ENCODE results near the gene TMEM184C.

Gene TMEM184C

DNA sequence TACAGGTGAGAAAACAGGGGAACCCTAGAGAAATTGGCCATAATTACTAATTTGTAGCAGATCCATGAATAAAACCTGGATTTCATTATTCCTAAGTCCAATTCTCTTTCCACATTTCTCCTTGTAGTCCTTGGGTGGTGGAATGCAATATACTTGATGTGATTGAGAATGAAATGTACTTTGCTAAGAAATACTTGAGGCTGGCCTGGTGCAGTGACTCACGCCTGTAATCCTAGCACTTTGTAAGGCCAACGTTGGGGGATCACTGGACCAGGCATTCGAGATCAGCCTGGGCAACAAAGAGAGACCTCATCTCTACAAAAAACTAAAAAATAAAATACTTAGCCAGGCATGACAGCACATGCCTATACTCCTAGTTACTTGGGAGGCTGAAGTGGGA is 15.9 kb downstream of the TMEM184C start:
- H3K4me1 ChIP-seq (ENCODE audit: insufficient read depth, low read length) = peaks cover 16% of the 10 kb centered on the region
- H3K4me3 ChIP-seq (ENCODE audit: low read length) = no peak overlapping the region
- H3K27me3 ChIP-seq (ENCODE audit: insufficient read depth, low read length) = no peaks in the 10 kb centered on the region
- no peak overlapping the region for H3K27ac ChIP-seq (ENCODE audit: low read depth, low read length)
- peaks cover 99% of the 10 kb centered on the region for H3K36me3 ChIP-seq (ENCODE audit: insufficient read depth, low read length)
- H3K9me3 ChIP-seq (ENCODE audit: insufficient read depth, low read depth, low read length) = no peaks in the 10 kb centered on the region
- no peak overlapping the region for H3K9ac ChIP-seq (ENCODE audit: low read depth, low read length)
- 81% methylated on average over 3 of the region's 3 CpGs for WGBS

DNA sequence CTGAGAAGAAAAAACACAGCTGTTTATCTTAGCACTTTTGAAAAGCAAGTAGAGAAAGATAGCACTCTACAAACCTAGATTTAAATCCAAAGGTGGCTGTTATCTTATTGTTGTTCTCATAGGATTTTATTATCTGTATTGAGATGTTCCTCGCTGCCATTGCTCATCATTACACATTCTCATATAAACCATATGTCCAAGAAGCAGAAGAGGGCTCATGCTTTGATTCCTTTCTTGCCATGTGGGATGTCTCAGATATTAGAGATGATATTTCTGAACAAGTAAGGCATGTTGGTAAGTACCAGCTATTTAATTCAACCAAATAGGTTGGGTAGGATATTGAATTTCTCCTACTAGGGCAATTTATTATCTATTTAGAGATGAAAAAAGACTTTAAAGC is 16.4 kb downstream of the TMEM184C start:
- H3K36me3 ChIP-seq (ENCODE audit: insufficient read depth, low read length) = peaks cover 94% of the 10 kb centered on the region
- no peak overlapping the region for H3K4me3 ChIP-seq (ENCODE audit: low read length)
- H3K4me1 ChIP-seq (ENCODE audit: insufficient read depth, low read length) = peaks cover 15% of the 10 kb centered on the region
- no peaks in the 10 kb centered on the region for H3K27me3 ChIP-seq (ENCODE audit: insufficient read depth, low read length)
- H3K9ac ChIP-seq (ENCODE audit: low read depth, low read length) = no peak overlapping the region
- H3K27ac ChIP-seq (ENCODE audit: low read depth, low read length) = no peak overlapping the region
- WGBS = no CpG with 5 or more reads among the region's 1 CpG
- H3K9me3 ChIP-seq (ENCODE audit: insufficient read depth, low read depth, low read length) = no peaks in the 10 kb centered on the region

DNA sequence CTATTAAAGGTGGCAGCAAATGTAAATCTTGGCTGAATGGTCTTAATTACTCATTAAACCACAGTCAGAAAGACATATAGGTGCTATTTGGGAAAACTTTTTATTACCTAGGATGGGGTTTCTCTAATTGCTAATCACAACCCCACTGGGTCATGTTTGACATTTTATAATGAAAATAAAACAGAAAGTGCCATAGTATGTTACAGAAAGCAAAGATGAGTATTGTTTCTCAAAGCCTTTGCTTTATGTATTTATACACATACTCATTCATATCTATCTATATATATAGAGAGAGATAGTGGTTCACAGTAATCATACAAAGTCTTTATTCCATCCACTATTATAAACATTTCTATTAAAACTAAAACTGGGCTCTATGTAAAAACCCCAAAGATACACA is 18.2 kb downstream of the TMEM184C start:
- H3K4me1 ChIP-seq (ENCODE audit: insufficient read depth, low read length) = peaks cover 20% of the 10 kb centered on the region
- no peak overlapping the region for H3K9ac ChIP-seq (ENCODE audit: low read depth, low read length)
- peaks cover 78% of the 10 kb centered on the region for H3K36me3 ChIP-seq (ENCODE audit: insufficient read depth, low read length)
- no peaks in the 10 kb centered on the region for H3K9me3 ChIP-seq (ENCODE audit: insufficient read depth, low read depth, low read length)
- no peak overlapping the region for H3K4me3 ChIP-seq (ENCODE audit: low read length)
- H3K27me3 ChIP-seq (ENCODE audit: insufficient read depth, low read length) = no peaks in the 10 kb centered on the region
- no peak overlapping the region for H3K27ac ChIP-seq (ENCODE audit: low read depth, low read length)

- Histone ChIP-seq H3K9me3 (ENCODE audit: insufficient read depth, low read depth, low read length) (no peaks in the 10 kb centered on the region), H3K4me3 (ENCODE audit: low read length) (no peak overlapping the region), H3K4me1 (ENCODE audit: insufficient read depth, low read length) (peaks cover 20% of the 10 kb centered on the region), H3K36me3 (ENCODE audit: insufficient read depth, low read length) (peaks cover 62% of the 10 kb centered on the region), H3K27me3 (ENCODE audit: insufficient read depth, low read length) (no peaks in the 10 kb centered on the region), H3K9ac (ENCODE audit: low read depth, low read length) (no peak overlapping the region), H3K27ac (ENCODE audit: low read depth, low read length) (no peak overlapping the region; the same call in 1 of the 2 replicates)
- WGBS = no CpG with 5 or more reads among the region's 1 CpG
These were observed 21.2 kb downstream of the TMEM184C start for GRCh38 chr4:147638365-147638764.

DNA sequence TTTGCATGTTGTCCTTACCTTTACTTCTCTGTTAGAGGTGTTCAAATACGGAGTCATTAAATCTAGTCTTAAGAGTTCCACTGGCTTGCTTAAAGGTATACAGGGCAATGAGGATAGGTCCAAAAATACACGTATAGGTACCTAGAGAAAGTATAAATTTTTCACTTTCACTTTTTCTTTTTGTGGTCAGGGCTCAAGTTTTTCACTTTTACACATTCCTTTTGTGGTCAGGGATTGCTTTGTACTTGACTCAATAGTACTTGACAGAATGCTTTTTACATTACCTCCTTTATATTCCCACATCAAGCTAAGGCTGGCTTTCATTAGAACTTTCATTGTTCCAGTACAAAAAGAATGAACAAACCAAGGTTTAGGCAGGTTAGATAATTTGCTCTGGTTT is 21.7 kb downstream of the TMEM184C start:
- Histone ChIP-seq H3K4me3 (ENCODE audit: low read length) (no peak overlapping the region), H3K36me3 (ENCODE audit: insufficient read depth, low read length) (peaks cover 56% of the 10 kb centered on the region), H3K9ac (ENCODE audit: low read depth, low read length) (no peak overlapping the region), H3K4me1 (ENCODE audit: insufficient read depth, low read length) (peaks cover 20% of the 10 kb centered on the region), H3K27me3 (ENCODE audit: insufficient read depth, low read length) (no peaks in the 10 kb centered on the region), H3K9me3 (ENCODE audit: insufficient read depth, low read depth, low read length) (no peaks in the 10 kb centered on the region), H3K27ac (ENCODE audit: low read depth, low read length) (no peak overlapping the region)
- WGBS = 83% methylated on average over 2 of the region's 2 CpGs

DNA sequence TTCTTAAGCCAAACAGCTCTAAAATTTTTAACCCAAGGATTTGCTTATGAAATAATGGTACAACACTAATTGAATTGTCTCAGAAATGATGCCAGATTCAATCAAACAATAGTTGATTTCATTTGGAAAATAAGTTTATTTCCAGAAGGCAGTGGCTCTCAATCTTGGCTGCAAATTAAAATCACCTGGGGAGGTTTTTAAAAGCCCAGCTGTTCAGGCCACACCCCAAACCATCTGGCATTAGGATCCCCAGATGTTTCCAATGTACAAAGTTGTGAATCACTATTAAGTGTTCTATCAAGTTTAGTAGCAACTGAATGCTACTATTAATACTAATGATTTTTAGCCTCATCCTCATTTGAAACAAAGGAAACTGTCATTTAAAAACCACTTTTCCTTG is 22.2 kb downstream of the TMEM184C start:
- H3K4me3 ChIP-seq (ENCODE audit: low read length) = no peak overlapping the region
- H3K9me3 ChIP-seq (ENCODE audit: insufficient read depth, low read depth, low read length) = no peaks in the 10 kb centered on the region
- H3K9ac ChIP-seq (ENCODE audit: low read depth, low read length) = no peak overlapping the region
- H3K27me3 ChIP-seq (ENCODE audit: insufficient read depth, low read length) = no peaks in the 10 kb centered on the region
- peaks cover 52% of the 10 kb centered on the region for H3K36me3 ChIP-seq (ENCODE audit: insufficient read depth, low read length)
- no peak overlapping the region for H3K27ac ChIP-seq (ENCODE audit: low read depth, low read length)
- H3K4me1 ChIP-seq (ENCODE audit: insufficient read depth, low read length) = peaks cover 20% of the 10 kb centered on the region

DNA sequence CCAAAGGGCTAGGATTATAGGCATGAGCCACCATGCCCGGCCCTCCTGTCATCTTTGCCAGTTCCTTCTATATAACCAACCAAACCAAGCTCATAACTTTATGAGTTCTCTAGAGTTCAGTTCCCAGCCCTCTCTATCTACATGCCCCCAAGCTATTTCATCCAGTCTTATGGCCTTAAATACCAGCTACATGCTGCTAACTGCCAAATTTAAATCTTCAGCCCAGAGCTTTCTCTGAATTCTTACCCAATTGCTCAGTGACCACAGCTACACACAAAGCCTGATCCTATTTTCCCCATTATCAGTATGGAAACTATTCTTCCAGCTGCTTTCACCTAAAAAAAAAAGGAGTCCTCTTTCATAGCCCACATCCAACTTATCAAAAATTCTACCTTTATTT is 23.1 kb downstream of the TMEM184C start:
- no peaks in the 10 kb centered on the region for H3K9me3 ChIP-seq (ENCODE audit: insufficient read depth, low read depth, low read length)
- no peak overlapping the region for H3K27ac ChIP-seq (ENCODE audit: low read depth, low read length)
- peaks cover 20% of the 10 kb centered on the region for H3K4me1 ChIP-seq (ENCODE audit: insufficient read depth, low read length)
- peaks cover 43% of the 10 kb centered on the region for H3K36me3 ChIP-seq (ENCODE audit: insufficient read depth, low read length)
- no peak overlapping the region for H3K9ac ChIP-seq (ENCODE audit: low read depth, low read length)
- no peak overlapping the region for H3K4me3 ChIP-seq (ENCODE audit: low read length)
- no peaks in the 10 kb centered on the region for H3K27me3 ChIP-seq (ENCODE audit: insufficient read depth, low read length)
- WGBS = 92% methylated on average over 1 of the region's 1 CpG

DNA sequence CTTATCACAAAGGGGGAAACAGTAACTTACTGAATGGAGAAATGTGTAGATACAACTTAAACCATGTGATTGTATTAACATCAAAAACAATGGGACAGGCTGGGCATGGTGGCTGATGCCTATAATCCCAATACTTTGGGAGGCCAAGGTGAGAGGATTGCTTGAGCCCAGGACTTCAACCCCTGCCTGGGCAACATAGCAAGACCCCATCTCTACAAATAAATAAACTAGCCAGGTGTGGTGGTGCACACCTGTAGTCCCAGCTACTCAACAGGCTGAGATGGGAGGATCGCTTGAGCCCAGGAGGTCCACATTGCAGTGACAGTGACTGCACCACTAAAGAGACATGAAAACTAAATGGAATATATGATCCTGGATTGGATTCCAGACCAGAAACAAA is 26.4 kb downstream of the TMEM184C start:
- Histone ChIP-seq H3K4me1 (ENCODE audit: insufficient read depth, low read length) (peaks cover 12% of the 10 kb centered on the region), H3K36me3 (ENCODE audit: insufficient read depth, low read length) (peaks cover 22% of the 10 kb centered on the region), H3K9me3 (ENCODE audit: insufficient read depth, low read depth, low read length) (no peaks in the 10 kb centered on the region), H3K27me3 (ENCODE audit: insufficient read depth, low read length) (no peaks in the 10 kb centered on the region), H3K27ac (ENCODE audit: low read depth, low read length) (no peak overlapping the region), H3K9ac (ENCODE audit: low read depth, low read length) (no peak overlapping the region), H3K4me3 (ENCODE audit: low read length) (no peak overlapping the region)
- WGBS = 95% methylated on average over 1 of the region's 1 CpG

DNA sequence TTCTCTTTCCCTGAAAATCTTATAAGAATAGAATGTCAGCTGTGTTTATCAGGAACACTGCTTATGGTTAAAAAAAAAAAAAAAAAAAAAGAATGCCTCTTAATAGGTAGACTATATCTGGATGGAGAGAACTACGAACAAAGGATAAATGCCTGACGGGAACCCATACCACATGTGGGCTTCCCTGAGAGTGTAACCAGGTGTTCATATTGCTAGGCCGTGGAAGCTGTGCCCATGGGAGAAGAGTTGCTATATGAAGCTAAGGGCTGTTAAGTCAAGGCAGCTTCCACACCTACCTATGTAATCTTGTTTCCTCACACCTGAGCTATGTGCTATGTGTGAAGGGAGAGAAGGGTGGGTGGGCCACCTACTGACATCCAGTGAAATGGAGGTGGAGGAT is 27.3 kb downstream of the TMEM184C start:
- 88% methylated on average over 3 of the region's 3 CpGs for WGBS
- Histone ChIP-seq H3K36me3 (ENCODE audit: insufficient read depth, low read length) (peaks cover 24% of the 10 kb centered on the region), H3K9ac (ENCODE audit: low read depth, low read length) (no peak overlapping the region), H3K9me3 (ENCODE audit: insufficient read depth, low read depth, low read length) (no peaks in the 10 kb centered on the region), H3K4me3 (ENCODE audit: low read length) (no peak overlapping the region), H3K4me1 (ENCODE audit: insufficient read depth, low read length) (0 out of 2 replicates have a peak, but pooled peaks cover 3% of the 10 kb centered on the region), H3K27ac (ENCODE audit: low read depth, low read length) (no peak overlapping the region), H3K27me3 (ENCODE audit: insufficient read depth, low read length) (no peaks in the 10 kb centered on the region)

DNA sequence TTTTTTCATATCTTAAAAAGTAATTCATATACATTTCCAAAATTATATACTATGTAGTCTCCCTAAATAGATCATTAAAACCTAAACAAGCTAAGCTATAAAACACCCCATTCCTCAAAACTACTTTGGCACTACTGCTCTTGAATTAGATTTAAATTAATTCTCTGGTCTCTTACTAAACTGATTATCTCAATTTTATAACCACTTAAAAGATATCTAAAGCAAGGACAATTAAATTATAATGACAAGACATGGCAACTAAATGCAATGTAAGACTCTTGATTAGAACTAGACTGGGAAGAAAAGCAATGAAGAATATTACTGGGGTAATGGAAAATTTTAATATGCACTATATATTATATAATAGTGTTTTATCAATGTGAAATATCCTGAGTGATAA is 27.9 kb downstream of the TMEM184C start:
- Histone ChIP-seq H3K27me3 (ENCODE audit: insufficient read depth, low read length) (no peaks in the 10 kb centered on the region), H3K27ac (ENCODE audit: low read depth, low read length) (no peak overlapping the region), H3K36me3 (ENCODE audit: insufficient read depth, low read length) (peaks cover 24% of the 10 kb centered on the region), H3K9ac (ENCODE audit: low read depth, low read length) (no peak overlapping the region), H3K9me3 (ENCODE audit: insufficient read depth, low read depth, low read length) (no peaks in the 10 kb centered on the region), H3K4me1 (ENCODE audit: insufficient read depth, low read length) (no peaks in the 10 kb centered on the region), H3K4me3 (ENCODE audit: low read length) (no peak overlapping the region)

DNA sequence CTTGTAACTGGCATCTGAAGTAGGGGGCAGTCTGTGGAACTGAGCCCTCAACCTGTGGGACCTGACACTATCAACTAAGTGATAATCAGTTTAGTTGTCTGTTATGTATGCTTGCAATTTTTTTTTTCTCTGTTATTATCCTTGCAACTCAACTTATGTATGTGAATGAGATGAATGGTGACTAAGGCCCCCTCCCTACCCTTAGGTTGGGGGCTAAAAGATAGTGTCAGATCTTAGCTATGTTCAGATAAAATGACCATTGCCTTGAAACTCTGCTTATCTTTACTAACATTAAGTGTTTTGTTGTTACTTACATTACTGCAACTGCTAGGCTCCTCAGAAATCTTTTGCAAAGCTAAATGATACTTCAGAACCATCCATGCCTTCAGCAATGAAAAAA is 31.5 kb downstream of the TMEM184C start:
- Histone ChIP-seq H3K36me3 (ENCODE audit: insufficient read depth, low read length) (peaks cover 29% of the 10 kb centered on the region), H3K27ac (ENCODE audit: low read depth, low read length) (no peak overlapping the region), H3K9me3 (ENCODE audit: insufficient read depth, low read depth, low read length) (no peaks in the 10 kb centered on the region), H3K27me3 (ENCODE audit: insufficient read depth, low read length) (no peaks in the 10 kb centered on the region), H3K4me1 (ENCODE audit: insufficient read depth, low read length) (no peaks in the 10 kb centered on the region), H3K9ac (ENCODE audit: low read depth, low read length) (no peak overlapping the region), H3K4me3 (ENCODE audit: low read length) (no peak overlapping the region)

DNA sequence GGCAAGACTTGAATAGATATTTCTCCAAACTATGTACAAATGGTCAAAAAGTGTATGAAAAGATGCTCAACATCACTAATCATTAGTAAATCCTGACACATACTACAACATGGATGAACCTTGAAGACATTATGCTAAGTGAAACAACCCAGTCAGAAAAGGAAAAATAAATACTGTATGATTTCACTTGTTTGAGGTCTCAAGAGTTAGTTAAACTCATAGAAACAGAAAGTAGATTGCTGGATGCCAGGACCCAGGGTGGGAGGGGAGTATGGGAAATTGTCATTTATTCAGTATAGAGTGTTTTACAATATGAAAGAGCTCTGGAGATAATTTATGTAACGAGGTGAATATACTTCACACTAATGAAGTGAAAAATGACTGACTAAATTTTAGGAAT is 34.4 kb downstream of the TMEM184C start:
- Histone ChIP-seq H3K36me3 (ENCODE audit: insufficient read depth, low read length) (peaks cover 44% of the 10 kb centered on the region), H3K27me3 (ENCODE audit: insufficient read depth, low read length) (no peaks in the 10 kb centered on the region)
- WGBS = no CpG with 5 or more reads among the region's 1 CpG

More for the DNA sequence above, 34.4 kb downstream of the TMEM184C start:
- Histone ChIP-seq H3K9ac (ENCODE audit: low read depth, low read length) (no peak overlapping the region), H3K4me1 (ENCODE audit: insufficient read depth, low read length) (peaks cover 10% of the 10 kb centered on the region; the same call in 1 of the 2 replicates), H3K4me3 (ENCODE audit: low read length) (no peak overlapping the region), H3K9me3 (ENCODE audit: insufficient read depth, low read depth, low read length) (no peaks in the 10 kb centered on the region), H3K27ac (ENCODE audit: low read depth, low read length) (no peak overlapping the region)
